GM21423 (cell line): ENCODE results near the gene LRRK1.

Experiments used
- ATAC-seq: cut with Tn5 transposase; IDR thresholded peaks from one replicate; pipeline ENCODE4 v1.9.1; 2021; ENCODE audit warnings: mild to moderate bottlenecking, moderate library complexity; ENCODE audit not compliant: unreplicated experiment

The LRRK1 gene, protein sequence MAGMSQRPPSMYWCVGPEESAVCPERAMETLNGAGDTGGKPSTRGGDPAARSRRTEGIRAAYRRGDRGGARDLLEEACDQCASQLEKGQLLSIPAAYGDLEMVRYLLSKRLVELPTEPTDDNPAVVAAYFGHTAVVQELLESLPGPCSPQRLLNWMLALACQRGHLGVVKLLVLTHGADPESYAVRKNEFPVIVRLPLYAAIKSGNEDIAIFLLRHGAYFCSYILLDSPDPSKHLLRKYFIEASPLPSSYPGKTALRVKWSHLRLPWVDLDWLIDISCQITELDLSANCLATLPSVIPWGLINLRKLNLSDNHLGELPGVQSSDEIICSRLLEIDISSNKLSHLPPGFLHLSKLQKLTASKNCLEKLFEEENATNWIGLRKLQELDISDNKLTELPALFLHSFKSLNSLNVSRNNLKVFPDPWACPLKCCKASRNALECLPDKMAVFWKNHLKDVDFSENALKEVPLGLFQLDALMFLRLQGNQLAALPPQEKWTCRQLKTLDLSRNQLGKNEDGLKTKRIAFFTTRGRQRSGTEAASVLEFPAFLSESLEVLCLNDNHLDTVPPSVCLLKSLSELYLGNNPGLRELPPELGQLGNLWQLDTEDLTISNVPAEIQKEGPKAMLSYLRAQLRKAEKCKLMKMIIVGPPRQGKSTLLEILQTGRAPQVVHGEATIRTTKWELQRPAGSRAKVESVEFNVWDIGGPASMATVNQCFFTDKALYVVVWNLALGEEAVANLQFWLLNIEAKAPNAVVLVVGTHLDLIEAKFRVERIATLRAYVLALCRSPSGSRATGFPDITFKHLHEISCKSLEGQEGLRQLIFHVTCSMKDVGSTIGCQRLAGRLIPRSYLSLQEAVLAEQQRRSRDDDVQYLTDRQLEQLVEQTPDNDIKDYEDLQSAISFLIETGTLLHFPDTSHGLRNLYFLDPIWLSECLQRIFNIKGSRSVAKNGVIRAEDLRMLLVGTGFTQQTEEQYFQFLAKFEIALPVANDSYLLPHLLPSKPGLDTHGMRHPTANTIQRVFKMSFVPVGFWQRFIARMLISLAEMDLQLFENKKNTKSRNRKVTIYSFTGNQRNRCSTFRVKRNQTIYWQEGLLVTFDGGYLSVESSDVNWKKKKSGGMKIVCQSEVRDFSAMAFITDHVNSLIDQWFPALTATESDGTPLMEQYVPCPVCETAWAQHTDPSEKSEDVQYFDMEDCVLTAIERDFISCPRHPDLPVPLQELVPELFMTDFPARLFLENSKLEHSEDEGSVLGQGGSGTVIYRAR (N-terminal part only)

DNA sequence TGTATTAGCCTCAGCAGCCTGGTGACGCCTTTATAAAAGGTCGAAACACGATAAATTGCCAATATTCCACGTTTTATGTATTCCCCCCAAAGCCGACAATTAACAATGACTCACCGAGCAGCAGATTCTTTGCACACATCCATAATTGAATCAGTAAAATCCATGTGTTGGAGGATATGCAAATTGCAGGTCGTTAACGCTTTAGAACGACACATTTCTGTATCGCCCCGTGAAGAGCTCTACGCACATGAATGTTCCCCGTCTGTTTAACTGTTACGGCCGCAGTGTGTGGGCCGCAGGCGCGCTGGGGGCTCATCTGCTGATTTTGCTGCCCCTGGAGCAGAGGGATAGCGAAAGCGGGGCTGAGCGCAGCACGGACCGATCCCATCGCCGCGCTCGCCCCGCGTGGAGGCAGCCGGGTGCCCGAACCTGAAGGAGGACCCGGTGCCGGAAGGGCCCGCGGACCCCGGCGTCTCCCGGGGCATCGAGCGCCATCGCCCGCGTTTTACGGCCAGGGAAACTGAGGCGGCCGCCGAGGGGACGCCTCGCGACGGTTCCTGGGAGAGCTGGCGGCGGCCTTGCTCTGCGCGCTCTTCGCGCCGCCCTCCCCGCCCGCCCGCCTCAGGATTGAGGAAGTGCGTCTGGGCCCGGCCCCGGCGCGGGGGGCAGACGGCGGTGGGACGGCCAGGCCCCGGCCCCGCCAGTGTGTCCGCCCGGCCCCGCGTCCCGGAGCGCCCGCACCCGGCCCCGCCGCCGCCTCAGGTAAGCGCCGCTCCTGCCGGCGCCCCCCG is at the start of gene LRRK1:
TSS of gene LRRK1 (plus strand) at position 668 of the 791 bp plus-strand sequence. CDS start 5,276 bp downstream, outside the sequence.
- peak; percentile 20 for ATAC-seq

DNA sequence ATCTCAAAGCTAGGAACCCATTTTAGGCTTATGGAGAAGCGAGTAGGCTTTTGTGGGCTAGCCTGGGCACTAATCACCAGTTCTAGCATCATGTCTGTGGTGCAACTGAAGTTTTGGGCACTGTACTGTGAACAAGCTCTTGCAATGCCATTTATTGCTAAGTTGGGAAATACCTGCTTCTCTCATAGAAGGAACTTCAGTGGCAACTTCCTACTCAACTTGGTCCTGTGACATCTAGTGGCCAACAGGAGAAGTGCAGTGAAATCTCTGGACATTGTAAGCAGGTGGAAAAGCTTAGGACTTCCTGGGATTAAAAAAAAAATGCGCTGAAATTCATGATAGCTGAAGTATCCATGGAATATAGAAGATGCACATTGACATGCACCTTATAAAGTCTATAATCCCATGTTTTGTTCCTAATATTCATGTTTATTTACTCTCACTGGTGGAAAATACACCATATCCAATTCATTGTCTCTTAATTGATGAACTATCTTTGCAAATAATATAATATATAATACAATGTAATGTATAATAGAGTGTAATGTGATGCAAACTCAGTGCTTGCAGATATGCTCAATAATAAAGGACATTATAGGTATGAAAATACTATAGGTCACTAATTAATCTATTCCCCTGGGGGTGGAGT is 46.0 kb upstream of the LRRK1 start:
- no peak for ATAC-seq

DNA sequence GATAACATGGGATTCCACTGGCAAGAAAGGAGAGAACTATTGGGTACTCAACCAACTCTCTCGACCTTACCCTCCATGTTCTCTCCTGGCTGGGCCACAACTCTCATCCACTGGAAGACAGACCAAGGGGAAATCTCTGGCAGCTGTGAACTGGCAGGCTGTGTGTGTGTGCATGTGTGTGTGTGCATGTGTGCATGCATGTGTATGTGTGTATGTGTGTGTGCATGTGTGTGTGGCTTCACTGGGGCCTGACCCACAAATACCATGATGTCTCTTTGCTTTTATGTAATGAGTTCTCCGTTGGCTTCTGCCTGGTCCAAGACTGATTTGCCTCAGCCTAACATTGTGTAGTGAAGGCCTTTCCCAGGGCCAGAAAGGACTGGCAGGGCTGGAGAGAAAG is 43.7 kb upstream of the LRRK1 start:
- no peak for ATAC-seq

DNA sequence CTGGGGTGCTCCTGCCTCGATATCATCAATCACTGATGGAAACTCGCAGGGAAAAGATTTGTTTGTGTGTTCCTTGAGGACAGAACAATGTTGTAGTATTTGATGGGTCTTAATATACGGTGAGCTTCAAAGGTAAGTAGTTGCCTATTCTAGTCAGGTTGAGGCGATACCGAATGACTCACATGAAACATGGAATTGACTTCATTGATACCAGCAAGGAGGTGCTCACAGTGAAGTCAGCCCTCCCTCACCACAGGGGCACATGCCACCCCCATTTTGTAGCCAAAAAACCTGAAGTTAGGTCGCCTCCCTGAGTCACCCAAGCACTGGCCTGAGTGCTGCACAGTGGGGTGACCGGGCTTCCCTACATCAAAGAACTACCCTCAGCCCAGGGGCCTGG is 43.2 kb upstream of the LRRK1 start:
- ATAC-seq: no peak

DNA sequence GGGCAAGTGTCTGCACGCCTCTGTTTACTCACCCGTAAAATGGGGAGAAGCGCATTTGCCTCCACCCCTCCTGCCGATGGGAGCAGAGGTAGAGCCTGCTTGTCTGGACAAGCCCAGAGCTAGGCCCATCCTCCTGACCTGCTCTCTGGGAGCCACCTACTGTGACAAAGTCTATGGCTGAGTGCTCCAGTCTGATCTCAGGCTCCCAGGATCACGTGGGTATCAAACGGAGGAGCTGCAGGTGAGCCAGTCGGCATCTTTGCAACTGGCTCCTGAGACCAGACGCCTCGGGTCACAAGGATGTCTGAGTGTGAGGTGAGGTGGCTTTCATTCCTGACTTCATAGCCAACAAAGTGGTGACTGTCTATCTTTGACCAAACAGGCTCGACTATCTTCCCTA is 41.6 kb upstream of the LRRK1 start:
- ATAC-seq: no peak

DNA sequence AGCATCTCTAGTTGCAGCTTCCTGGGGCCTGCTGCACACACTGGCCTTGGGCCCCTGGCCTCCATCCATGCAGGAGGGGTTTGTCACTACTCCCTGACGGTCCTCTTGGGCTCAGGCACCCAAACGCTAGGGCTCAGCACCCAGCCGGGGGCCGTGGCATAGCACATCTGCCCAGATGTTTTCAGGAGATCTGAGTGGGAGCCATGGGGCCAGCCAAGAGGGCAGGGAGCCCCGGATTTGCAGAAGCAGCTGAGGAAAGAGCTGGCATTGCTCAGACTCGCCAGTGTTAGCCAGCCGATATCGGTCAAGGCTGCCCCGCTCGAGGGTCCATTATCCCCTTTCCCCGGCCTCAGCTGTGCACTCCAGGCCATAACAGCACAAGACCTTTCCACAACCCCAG is 41.0 kb upstream of the LRRK1 start:
- no peak for ATAC-seq

DNA sequence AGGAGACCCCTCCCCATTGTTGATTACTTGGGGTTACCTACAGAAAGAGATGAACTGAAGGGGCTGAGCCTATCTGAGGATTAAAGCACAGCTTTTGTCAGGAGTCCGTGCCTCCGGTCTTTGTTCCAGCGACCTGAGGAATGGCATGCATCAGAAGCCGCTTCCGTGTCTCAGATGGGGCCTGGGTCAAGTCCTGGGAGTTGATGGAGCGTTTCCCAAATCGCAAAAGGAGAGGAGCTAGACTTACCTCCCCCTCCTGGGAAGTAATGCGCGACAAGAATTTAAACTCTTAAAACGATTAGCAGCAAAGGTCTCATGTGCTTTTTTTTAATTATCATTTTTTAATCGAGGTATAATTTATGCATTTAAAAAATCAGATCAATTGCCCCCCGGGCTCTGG is 40.5 kb upstream of the LRRK1 start:
- no peak for ATAC-seq

DNA sequence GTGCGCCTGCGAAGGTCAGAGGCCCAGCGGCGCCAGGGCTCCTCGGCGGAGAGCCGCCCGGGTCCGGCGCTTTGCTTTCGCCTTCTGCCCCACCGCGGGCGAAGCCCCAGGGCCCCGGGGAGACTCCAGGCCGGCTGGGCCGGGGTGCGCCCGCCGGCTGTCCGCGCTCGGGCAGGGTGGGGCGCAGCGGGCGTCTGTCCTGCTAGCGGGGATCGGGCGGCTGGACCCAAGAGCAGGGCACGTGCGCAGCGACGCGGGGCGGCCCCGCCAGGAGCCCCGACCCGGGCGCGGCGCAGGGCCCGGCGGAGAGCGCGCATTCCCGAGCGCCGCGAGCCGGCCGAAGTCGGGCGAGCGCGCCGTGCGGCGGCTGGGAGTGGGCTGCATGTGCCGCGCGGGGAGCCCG is 40.1 kb upstream of the LRRK1 start:
- ATAC-seq: no peak

DNA sequence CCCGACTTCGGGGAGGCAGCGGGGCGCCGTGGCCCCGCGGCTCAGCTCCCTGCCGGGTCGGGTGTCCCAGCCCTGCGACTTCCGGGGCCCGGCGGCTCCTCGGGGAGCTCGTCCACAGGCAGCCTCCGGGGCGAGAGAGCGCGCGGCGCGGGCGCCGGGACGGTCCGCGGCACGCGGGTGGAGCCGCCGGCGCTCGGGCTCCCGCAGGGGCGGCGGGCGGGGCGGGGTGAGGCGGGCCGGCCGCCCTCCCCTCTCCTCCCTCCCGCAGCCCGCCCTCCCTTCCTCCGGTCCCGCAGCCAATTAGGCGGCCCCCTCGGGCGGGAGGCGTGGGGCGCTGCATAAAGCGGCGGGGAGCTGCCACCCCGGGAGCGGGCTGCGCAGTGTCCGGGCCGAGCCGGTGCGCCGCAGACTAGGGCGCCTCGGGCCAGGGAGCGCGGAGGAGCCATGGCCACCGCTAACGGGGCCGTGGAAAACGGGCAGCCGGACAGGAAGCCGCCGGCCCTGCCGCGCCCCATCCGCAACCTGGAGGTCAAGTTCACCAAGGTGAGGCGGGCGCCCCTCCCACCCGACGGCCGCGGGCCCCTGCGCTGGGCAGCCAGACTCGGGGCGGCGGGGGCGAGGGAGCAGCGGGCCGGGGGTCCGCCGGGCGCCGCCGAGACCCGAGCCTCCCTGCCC is 39.6 kb upstream of the LRRK1 start, which contains the start of gene ALDH1A3:
TSS of gene ALDH1A3 (plus strand) at position 368 of the 675 bp plus-strand sequence. CDS start at position 445, 77 bp downstream.
- ATAC-seq: no peak

DNA sequence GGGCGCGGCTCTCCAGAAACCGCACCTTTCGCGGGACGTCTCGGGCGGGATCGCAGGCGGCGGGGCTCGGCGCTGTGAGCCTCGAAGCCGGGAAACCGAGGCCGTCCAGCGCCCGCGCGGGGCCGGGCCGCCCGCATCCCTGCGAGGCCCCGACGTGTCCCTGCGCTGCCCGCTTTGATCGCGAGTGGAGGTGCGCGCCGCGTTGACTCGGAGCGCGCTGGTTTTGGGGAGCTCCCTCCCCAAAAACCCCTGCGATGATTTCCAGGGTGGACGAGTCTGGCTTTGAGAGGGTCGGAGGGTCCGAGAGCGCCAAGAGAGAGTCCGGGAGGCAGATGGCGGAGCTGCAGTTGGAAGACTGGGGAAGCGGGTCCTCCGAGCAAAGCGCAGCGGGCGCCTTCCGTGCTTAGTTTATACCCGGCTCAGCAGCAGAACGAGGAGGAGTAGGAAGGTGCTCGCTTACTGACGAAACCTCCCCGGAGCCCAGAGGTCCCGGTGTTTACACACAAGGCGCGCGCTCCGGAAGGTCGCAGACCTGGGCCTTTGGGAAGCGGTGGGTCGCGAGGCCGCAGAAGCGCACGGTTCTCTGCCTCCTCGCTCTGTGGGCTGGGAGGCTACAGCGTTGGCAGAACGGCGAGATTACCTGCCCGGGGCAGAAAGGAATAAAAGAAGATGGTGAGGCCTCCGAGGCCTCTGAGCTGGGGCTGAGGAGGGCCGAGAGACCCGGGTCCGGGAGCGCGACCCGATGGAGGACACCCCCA is 38.8 kb upstream of the LRRK1 start:
- ATAC-seq: no peak

DNA sequence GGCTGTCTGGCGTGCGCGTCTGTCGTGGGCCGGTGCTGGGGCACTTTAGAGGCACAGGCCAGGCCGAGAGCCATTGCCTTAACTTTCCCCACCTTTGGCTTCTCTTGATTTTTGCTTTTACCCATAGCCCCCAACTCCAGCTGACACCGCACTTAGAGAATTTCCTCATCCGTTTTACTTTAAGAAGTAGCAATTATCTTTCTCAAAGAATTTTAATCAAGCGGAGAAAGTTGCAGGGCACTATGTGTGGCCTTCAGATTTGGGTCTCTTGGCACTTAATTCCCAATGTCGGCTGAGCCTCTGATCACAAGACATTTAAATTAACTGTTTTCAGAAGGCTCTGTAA is 38.3 kb upstream of the LRRK1 start:
- no peak for ATAC-seq

DNA sequence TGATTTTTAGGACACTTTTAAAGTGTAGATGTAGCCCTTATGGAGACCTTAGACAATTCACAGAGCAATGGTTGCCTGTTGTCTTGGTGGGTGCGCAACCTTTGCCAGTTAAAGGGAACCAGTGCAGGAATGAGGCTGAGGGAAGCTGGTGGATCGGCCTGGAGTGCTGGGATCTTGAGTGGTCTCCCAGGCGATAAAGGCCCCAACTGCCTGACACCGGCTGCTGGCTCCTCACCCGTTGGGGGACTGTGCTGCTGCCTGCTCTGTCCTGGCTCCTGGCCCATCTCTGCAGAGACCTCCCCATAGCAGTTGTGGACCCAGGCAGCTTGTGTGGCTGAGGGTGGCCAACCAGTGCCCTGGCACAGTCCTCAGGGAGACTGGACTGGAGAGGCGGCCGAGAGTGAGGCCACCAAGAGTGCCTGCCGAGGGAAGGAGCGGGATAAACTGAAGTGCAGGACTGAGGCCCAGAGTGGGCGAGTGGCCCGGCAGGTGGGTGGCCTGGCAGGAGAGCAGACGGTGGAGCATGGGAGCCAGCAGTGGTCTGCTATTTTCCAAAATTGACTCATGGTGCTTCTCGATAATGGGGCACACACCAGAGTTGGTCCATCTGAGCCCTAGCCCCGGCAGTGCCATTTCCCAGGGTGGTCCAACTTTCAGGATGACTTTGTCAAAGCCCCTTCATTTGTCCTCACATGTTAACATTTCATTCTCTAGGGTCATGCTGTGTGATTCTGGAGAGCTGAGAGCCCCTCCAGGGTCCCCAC is 37.4 kb upstream of the LRRK1 start:
- ATAC-seq: no peak

DNA sequence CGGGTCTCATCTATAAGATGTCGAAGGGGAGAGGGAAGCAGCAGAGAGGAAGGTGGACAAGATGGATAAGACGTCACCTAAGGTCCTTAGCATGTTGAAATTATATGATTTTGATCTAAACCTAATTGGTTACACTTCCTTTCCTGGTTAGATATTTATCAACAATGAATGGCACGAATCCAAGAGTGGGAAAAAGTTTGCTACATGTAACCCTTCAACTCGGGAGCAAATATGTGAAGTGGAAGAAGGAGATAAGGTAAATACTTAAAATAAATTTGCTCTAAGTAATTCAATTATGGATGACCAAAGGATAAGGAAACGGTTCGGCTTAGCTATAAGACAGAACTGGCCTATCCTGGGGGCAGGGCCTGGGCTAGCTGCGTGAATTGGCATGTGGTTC is 34.0 kb upstream of the LRRK1 start:
- no peak for ATAC-seq

DNA sequence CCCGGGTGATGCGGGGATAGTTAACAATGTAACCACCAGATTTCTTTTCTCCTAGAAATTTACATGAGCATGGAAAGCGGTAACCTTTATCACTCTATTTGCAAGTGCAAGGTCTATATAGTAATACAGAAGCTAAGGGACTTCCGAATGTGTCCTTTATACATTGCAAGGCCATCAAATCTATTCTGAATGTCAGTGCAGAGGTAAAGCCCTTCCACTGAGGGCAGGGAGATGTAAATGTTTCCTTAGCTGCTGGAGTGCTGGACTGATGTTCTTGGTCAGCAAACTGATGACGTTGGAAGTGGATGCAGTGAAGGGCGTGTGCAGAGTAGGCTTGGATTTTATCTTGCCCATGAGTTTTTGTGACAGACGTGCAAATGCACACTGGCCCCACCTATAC is 33.3 kb upstream of the LRRK1 start:
- no peak for ATAC-seq

DNA sequence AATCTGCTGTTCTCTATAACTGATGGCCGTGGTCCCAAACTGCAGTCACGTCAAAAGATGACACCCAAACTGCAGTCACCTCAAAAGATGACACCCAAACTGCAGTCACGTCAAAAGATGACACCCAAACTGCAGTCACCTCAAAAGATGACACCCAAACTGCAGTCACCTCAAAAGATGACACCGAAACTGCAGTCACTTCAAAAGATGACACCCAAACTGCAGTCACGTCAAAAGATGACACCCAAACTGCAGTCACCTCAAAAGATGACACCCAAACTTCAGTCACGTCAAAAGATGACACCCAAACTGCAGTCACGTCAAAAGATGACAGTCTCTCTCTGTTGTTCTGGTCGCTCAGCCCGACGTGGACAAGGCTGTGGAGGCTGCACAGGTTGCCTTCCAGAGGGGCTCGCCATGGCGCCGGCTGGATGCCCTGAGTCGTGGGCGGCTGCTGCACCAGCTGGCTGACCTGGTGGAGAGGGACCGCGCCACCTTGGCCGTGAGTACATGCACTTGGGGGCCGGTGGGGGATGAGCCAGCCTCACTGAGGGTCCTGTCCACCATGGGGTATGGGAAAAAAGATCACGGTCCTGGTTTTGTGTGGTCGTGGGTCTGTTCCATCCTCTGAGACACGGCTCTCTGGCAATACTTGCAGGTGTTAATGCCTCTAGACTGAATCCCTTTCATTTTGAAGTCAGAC is 31.8 kb upstream of the LRRK1 start:
- ATAC-seq: no peak

DNA sequence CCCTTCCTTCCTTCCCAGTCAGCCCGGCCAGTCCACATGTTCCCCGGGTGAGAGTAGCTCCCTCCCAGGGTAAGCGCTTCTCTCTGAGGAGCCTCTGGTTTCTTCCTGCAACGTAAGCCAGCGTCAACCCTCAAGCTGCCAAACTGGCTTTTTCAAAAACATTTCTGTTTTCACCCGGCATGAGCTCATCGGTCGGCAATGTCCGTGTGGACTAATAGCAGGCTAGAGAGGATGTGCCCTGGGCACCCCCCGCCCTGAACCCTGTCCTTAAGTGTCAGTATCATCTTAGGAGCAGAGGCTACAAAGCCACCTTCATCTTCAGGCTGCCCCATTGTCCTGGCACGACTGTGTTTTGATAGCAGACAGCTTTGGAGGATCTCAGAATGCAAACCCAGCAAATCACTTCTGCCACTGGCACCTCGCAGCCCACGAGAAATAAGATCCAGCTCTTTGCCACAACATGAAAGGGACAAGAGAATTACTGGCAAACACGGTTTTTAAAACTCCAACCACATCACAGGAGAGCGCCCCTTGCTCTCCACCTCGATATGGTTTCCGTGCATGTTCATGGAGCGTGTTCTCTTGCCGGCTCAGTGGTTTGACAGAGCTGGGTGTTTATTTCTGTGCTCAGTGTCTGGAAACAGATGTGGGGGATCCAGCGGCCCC is 29.6 kb upstream of the LRRK1 start:
- no peak for ATAC-seq
